Frontal cortex (tissue), 4 donors: ENCODE data around the gene RARB. TPM values are rescaled to one million over a fixed set of nuclear protein-coding genes. Genes with fewer than 3 reads are reported as not detected.

ENCODE experiments used
- DNase-seq, 2 donors: peaks; one replicate each; pipeline ENCODE4 v3.0.0; 2012; ENCODE audit warnings: low spot score in 2 of 2
- FAIRE-seq: peaks from 2 replicates; lab custom pipeline; 2012; peaks lifted over from hg19 to GRCh38; lab: Jason Lieb, UNC
- total RNA-seq: library from RNA; depleted of rRNA; stranded (reverse); fragments of >200 nt; gene quantifications from one replicate; pipeline ENCODE4 v1.2.3, GENCODE V29; 2014
- donor health status: control.
- donor health status: control.
- donor health status: control.

The RARB gene
- total RNA-seq, 1 donor from 2014 or later, result 28.5 TPM

- FAIRE-seq (no peak), DNase-seq (no peak)
These were observed 37.3 kb downstream of the RARB start for GRCh38 chr3:25465266-25465860.

- FAIRE-seq (no peak), DNase-seq (no peak)
These were observed 40.8 kb downstream of the RARB start for GRCh38 chr3:25468866-25469319.

- no peak for FAIRE-seq
- DNase-seq, result no peak
These were observed 41.5 kb downstream of the RARB start for GRCh38 chr3:25469558-25469957.

- no peak for FAIRE-seq
These were observed 43.2 kb downstream of the RARB start for GRCh38 chr3:25471081-25471768.

GRCh38 chr3:25472153-25472552, 44.1 kb downstream of the RARB start:
- DNase-seq (no peak), FAIRE-seq (no peak)

More at GRCh38 chr3:25471081-25471768, 43.2 kb downstream of the RARB start:
- DNase-seq, result no peak

GRCh38 chr3:25472731-25473130, 44.7 kb downstream of the RARB start:
- FAIRE-seq, result no peak
- DNase-seq, result no peak

GRCh38 chr3:25473246-25473645, 45.2 kb downstream of the RARB start:
- FAIRE-seq (no peak), DNase-seq (no peak)

- DNase-seq (no peak), FAIRE-seq (no peak)
These were observed 46.0 kb downstream of the RARB start for GRCh38 chr3:25474052-25474451.

- FAIRE-seq, result no peak
- DNase-seq, result no peak
These were observed 48.6 kb downstream of the RARB start for GRCh38 chr3:25476639-25477038.

GRCh38 chr3:25478211-25478757, 50.2 kb downstream of the RARB start:
- DNase-seq (no peak), FAIRE-seq (no peak)

- no peak for DNase-seq
- no peak for FAIRE-seq
These were observed 51.1 kb downstream of the RARB start for GRCh38 chr3:25478964-25479726.

GRCh38 chr3:25479727-25480010, 51.6 kb downstream of the RARB start:
- no peak for DNase-seq
- FAIRE-seq, result no peak

GRCh38 chr3:25480811-25481210, 52.7 kb downstream of the RARB start:
- FAIRE-seq, result no peak
- DNase-seq, result no peak

GRCh38 chr3:25481386-25481785, 53.3 kb downstream of the RARB start:
- FAIRE-seq (no peak), DNase-seq (no peak)

GRCh38 chr3:25483456-25483855, 55.4 kb downstream of the RARB start:
- FAIRE-seq, result no peak

GRCh38 chr3:25485673-25486072, 57.6 kb downstream of the RARB start:
- DNase-seq, result no peak
- FAIRE-seq, result no peak

More at GRCh38 chr3:25483456-25483855, 55.4 kb downstream of the RARB start:
- no peak for DNase-seq

GRCh38 chr3:25486932-25487331, 58.9 kb downstream of the RARB start:
- DNase-seq (no peak), FAIRE-seq (no peak)

- DNase-seq (no peak), FAIRE-seq (no peak)
These were observed 62.0 kb downstream of the RARB start for GRCh38 chr3:25489858-25490593.

GRCh38 chr3:25493246-25493645, 65.2 kb downstream of the RARB start:
- no peak for FAIRE-seq
- DNase-seq, result no peak

- DNase-seq (no peak), FAIRE-seq (no peak)
These were observed 65.7 kb downstream of the RARB start for GRCh38 chr3:25493786-25494185.
